ENCODE data around the gene ENTPD1.

GRCh38 chr10:95896071-95896850, 140.3 kb downstream of the ENTPD1 start:
- TF ChIP-seq USF2 (IDR thresholded peaks at IDR 0.05) (no peak), POLR2AphosphoS2 (conservative IDR thresholded peaks at IDR 0.05; ENCODE audit: low read length) (no peak), REST (IDR thresholded peaks at IDR 0.05) (no peak), CTCF (IDR thresholded peaks at IDR 0.05) (no peak), MAX (IDR thresholded peaks at IDR 0.05) (no peak), HMGXB4 (CRISPR knock-in tag; IDR thresholded peaks at IDR 0.05; ENCODE audit: borderline replicate concordance) (no peak), ZFP36 (IDR thresholded peaks at IDR 0.05; ENCODE audit: borderline replicate concordance, partially characterized antibody) (no peak), RFX5 (IDR thresholded peaks at IDR 0.05) (no peak), NR3C1 (IDR thresholded peaks at IDR 0.05) (no peak)
